MG63 (cell line): ENCODE results near the gene MIER1. TPM values are rescaled to one million over a fixed set of nuclear protein-coding genes. Genes with fewer than 3 reads are reported as not detected.
"Not testable (repeated sequence)": the region's sequence is repeated elsewhere in the genome, so short reads cannot be mapped to it uniquely, and the experiment has no call there.

Experiments
- DNase-seq: peaks from one replicate; pipeline ENCODE4 v3.0.0-alpha.2; 2020
- H3K27me3 ChIP-seq: fragments of 250-450 bp; sonication (Bioruptor Pico); 2 replicates; pipeline ENCODE4 v1.5.1; 2020; ENCODE audit warnings: mild to moderate bottlenecking, moderate library complexity
- H3K36me3 ChIP-seq: fragments of 250-450 bp; sonication (Bioruptor Pico); 2 replicates; pipeline ENCODE4 v1.5.1; 2020; ENCODE audit warnings: mild to moderate bottlenecking, moderate library complexity
- H3K4me3 ChIP-seq: fragments of 250-450 bp; sonication (Bioruptor Pico); 2 replicates; pipeline ENCODE4 v1.5.1; 2020; ENCODE audit warnings: mild to moderate bottlenecking, moderate library complexity
- H3K9me3 ChIP-seq: fragments of 250-450 bp; sonication (Bioruptor Pico); 2 replicates; pipeline ENCODE4 v1.5.1; 2020; ENCODE audit warnings: mild to moderate bottlenecking, moderate library complexity
- total RNA-seq: library from RNA; depleted of rRNA; stranded (reverse); fragments of >200 nt; shearing (Covaris generic); gene quantifications from 2 replicates; pipeline ENCODE4 v1.2.3, GENCODE V29; 2014; ENCODE audit warnings: low replicate concordance; rRNA removed

The MIER1 gene
- total RNA-seq = 11.3 and 20.6 TPM in 2 replicates

DNA sequence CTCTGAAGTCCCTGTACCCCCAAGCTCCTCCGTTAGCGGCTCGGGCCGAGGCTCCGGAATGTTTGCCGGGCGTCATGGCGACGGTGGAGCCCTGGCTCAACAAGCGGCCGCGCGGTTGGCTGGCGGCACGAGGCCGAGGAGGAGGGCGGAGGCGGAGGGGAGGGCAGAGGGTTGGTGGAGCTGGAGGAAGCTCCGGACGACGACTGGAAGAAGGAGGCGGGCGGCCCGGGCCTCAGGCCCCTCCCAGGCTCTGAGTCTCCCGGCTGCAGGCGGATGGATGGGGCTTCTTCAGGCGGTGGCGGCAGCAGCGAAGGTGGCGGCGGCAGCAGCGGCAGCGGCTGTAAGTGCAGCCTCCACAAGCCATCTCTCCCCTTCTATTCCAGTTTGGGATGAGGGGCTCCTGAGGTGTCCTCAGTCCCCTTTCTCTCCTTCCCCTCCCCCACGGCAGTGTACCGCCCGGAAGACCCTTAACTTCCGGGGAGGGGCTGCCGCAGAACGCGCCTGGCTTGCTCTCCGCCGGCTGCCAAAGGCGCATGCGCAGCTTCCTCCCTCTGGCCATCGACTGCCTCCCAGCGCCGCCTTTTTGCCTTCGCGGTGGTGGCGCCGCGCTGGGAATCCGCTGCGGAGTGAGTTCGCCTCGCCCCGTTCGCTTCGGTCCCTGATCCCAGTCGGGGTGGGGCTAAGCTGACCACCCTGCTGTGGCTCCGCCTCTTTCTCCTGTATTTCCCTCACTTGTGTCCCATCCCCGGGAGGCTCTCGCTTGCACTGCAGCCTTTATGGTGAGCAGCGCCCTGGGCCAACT lies at the start of gene MIER1, which contains the start of gene DNAI4:
MIER1 (plus strand) TSS at position 235 of the 802 bp plus-strand sequence; CDS start at position 274, 39 bp downstream.
DNAI4 (minus strand) TSS at position 101 of the 802 bp plus-strand sequence; CDS start at position 76, 25 bp downstream.
- Histone ChIP-seq H3K4me3 (peak within 1 kb of the TSS; percentile 88), H3K36me3 (peaks cover 5% of the 10 kb centered on the region), H3K27me3 (no peaks in the 10 kb centered on the region), H3K9me3 (no peaks in the 10 kb centered on the region)
- DNase-seq = peak; percentile 98

DNA sequence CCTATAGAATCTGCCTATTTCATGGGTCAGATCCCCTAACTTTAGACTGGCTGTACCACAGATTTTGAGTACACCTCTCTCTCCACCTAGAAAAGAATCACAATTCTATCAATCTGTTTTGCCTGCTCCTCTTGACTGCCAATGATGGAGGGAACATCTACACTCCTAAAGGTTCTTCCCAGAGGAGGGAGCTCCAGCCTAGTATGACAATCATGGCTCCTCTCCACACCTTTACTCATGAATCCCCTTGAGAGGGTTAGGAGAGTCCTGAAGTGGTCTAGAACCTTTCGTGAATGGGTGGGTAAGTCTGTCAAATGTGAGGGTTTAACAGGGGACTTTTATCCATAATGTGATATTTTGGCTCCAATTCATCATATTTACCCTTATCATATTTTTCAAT lies 48.1 kb upstream of the MIER1 start:
- Histone ChIP-seq H3K27me3 (no peaks in the 10 kb centered on the region), H3K36me3 (no peaks in the 10 kb centered on the region), H3K4me3 (no peak overlapping the region), H3K9me3 (peaks cover 10% of the 10 kb centered on the region)
- no peak for DNase-seq

DNA sequence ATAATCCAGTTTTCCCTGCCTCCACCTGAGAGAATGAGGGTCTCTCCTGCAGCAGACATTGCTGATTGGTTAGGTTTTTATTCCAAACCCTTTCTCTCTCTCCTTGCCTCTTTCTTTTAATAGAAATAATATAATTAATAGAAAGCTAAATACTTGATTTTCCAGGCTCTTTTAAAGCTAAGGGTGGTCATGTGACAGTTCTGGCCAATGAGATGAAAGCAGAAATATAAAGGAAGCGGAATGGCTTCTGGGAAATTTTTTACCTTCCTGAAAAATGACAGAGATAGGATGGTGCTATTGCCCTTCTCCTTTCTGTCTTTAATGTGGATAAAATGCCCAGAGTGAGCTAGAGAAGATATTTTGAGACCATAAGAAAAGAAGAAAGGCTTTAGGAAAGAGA lies 35.8 kb upstream of the MIER1 start:
- H3K4me3 ChIP-seq = no peak overlapping the region
- no peak for DNase-seq
- H3K36me3 ChIP-seq = no peaks in the 10 kb centered on the region
- H3K27me3 ChIP-seq = no peaks in the 10 kb centered on the region
- no peaks in the 10 kb centered on the region for H3K9me3 ChIP-seq

DNA sequence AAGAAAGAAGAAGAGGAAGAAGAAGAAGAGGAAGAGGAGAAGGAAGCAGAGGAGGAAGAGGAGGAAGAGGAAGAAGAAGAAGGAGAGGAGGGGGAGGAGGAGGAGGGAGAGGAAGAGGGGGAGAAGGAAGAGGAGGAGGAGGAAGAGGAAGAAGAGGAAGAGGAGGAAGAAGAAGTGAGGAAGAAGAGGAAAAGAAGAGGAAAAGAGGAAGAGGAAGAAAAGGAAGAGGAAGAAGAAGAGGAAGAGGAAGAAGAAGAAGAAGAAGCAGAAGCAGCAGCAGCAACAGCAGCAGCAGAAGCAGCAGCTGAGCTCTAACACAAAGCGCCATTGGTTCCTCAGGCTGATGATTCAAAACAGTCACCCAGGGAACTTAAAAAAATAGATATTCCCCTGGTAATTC lies 34.2 kb upstream of the MIER1 start:
- DNase-seq = no peak
- Histone ChIP-seq H3K36me3 (no peaks in the 10 kb centered on the region), H3K4me3 (no peak overlapping the region), H3K9me3 (no peaks in the 10 kb centered on the region), H3K27me3 (no peaks in the 10 kb centered on the region)

DNA sequence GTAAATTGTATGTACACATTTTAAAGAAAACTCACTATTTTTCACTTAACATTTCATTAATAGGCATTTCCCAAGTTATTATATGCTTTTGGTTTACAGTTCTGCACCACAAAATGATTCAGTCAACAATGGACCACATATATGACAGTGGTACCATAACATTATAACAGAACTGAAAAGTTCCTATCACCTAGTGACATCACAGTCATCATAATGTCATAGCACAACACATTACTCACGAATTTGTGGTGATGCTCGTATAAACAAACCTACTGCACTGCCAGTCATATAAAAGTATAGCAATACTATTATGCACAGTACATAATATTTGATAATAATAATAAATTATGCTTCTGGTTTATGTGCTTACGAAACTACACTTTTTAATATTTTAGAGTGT lies 31.1 kb upstream of the MIER1 start:
- no peaks in the 10 kb centered on the region for H3K27me3 ChIP-seq
- H3K4me3 ChIP-seq = no peak overlapping the region
- H3K9me3 ChIP-seq = no peaks in the 10 kb centered on the region
- DNase-seq = no peak
- no peaks in the 10 kb centered on the region for H3K36me3 ChIP-seq

DNA sequence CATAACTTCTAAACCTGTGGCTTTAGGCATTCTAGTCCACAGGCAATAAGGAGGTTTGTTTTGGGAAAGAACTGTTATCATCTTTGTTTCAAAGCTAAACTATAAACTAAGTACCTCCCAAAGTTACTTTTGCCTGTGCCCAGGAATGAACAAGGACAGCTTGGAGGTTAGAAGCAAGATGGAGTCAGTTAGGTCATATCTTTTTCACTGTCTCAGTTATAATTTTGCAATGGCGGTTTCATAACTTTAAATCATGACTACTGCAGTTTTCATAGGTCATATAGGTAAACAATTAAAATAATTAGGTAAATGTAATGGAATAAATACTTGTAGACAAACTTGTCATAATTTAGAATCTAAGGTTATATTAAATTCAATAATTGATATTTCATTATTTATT lies 9.6 kb upstream of the MIER1 start:
- not testable (repeated sequence) for H3K36me3 ChIP-seq, H3K4me3 ChIP-seq, H3K9me3 ChIP-seq, DNase-seq, H3K27me3 ChIP-seq

DNA sequence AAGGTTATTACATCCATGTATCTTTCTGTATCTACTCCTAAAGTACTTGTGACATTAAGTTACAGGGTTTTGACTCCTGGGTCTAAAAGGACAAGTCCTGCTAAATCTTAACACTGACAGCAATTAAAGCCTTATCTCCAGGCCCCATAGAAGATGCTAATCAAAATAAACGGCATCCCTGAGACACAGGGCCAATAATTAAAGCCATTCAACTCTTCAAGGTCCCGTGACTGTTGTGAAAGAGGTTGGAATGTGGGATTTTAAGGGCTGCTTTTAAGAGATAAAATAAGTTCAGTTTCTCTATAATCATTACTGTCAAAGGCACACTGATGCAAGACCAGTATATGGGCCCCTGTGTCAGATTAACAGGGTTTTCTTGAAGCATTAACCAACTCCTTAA lies 8.5 kb upstream of the MIER1 start:
- Histone ChIP-seq H3K4me3 (no peak overlapping the region), H3K36me3 (no peaks in the 10 kb centered on the region), H3K9me3 (no peaks in the 10 kb centered on the region; the same call in 1 of the 2 replicates), H3K27me3 (no peaks in the 10 kb centered on the region)
- no peak for DNase-seq

DNA sequence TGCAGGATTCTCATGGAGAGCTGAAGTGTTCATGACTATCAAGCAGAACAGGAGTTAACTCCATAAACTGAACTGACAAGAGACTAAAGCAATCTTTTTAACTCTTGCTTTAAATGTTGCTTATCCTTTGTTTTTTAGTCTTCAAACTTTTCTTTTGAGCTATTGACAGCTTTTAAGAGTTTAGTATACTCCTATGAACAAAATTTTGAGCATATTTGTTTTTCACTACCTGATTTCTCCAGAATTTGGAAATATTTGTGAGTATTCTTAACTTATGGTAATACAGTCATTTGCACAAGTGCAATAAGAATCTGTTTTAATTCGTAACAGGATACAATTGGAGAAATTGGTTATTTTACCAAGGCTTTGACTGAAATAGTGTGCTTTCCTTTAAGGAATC lies 7.3 kb upstream of the MIER1 start:
- no peaks in the 10 kb centered on the region for H3K36me3 ChIP-seq
- H3K9me3 ChIP-seq = no peaks in the 10 kb centered on the region
- H3K4me3 ChIP-seq = no peak overlapping the region
- no peak for DNase-seq
- H3K27me3 ChIP-seq = no peaks in the 10 kb centered on the region

DNA sequence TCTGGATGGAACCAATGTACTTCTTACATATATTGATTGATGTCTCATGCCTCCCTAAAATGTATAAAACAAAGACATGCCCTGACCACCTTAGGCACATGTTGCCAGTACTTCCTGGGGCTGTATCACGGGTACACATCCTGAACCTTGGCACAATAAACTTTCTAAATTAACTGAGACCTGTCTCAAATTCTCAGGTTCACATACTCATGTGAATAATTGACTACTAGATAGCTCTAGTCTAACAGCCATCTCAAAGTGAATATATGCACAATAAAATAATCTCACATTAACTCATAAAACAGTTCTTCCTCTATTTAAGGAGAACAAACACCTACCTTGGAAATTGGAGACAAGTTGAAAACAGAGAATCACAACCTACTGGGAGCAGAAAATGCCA lies 5.7 kb upstream of the MIER1 start:
- no peaks in the 10 kb centered on the region for H3K36me3 ChIP-seq
- no peak overlapping the region for H3K4me3 ChIP-seq
- no peaks in the 10 kb centered on the region for H3K27me3 ChIP-seq
- DNase-seq = no peak
- no peaks in the 10 kb centered on the region for H3K9me3 ChIP-seq

DNA sequence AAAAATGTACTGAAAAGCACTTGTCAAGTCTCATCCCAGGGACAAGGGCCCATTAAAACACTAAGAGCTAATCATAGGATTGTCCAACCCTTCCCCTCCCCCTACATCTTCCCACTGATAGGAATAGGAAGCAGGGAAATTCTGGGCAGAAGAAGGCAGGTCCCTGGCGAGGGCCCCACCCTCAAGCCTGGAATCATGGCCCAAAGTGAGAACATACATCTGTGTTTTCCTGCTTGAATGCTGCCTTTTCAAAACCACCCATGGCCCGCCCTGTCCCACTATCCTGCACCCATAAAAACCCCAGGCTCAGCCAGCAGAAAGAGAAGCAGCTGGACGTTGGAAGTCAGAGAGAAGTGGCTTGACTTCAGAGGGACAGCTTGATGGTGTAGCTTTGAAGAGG lies 5.0 kb upstream of the MIER1 start:
- Histone ChIP-seq H3K4me3 (no peak overlapping the region), H3K36me3 (no peaks in the 10 kb centered on the region), H3K27me3 (no peaks in the 10 kb centered on the region), H3K9me3 (no peaks in the 10 kb centered on the region)
- DNase-seq = no peak

DNA sequence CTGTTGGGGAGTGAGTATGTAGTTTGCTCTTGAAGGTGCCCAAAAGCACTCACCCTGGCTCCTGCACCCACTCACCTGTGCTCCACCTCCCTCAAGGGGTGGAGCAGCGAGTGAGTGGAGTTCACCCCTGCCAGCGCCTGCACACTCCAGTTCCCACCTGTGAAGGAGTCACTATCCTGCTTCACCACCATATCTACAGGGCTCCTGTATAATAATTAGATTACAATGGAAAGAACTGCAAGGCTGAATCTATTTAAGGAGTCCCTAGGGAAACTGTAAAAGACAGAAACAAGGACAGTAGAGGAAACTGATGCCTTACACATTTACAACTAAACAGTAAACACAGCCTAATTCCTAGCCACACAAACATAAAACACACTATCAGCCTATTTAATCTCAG lies 4.2 kb upstream of the MIER1 start:
- no peaks in the 10 kb centered on the region for H3K27me3 ChIP-seq
- no peak for DNase-seq
- no peaks in the 10 kb centered on the region for H3K9me3 ChIP-seq
- H3K36me3 ChIP-seq = no peaks in the 10 kb centered on the region
- no peak overlapping the region for H3K4me3 ChIP-seq

DNA sequence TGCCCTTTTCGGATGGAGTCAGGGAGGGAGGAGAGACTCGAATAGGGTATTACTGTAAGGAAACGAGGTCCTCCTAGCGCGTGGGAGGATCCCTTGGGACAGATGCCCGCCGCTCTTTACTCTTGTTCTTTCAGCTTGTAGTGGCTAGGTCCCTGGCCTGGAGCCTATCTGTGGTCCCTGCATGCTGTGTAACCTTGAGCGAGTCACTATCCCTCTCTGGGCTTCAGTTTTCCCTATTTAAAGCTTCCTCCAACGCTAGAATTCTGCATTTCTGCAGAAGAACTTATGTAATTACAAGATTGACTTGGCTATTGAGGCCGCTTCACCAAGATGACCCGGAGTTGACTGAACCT lies 744 bp downstream of the MIER1 start:
- Histone ChIP-seq H3K4me3 (peak overlapping the region; percentile 88), H3K9me3 (no peaks in the 10 kb centered on the region), H3K36me3 (peaks cover 5% of the 10 kb centered on the region), H3K27me3 (no peaks in the 10 kb centered on the region)
- no peak for DNase-seq

DNA sequence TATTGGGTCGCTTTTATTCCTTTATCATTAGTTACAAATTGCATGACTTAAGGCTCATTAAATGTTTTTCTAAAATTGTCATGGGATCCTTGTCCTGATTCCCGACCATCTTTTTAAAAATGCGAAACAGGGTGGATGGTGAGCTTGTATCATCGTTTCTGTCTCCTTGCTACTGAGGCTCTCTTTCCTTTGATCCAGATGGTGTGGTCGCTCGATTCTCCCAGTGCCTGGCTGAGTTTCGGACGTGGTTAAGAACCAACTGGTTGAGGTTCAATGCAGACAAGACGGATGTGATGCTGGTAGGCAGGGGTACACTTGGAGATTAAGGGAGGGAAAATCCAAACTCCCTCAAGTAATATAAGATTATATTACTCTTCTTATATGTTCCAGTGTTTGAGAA lies 1.2 kb downstream of the MIER1 start:
- H3K4me3 ChIP-seq = peak overlapping the region; percentile 88
- DNase-seq = no peak
- no peaks in the 10 kb centered on the region for H3K27me3 ChIP-seq
- no peaks in the 10 kb centered on the region for H3K9me3 ChIP-seq
- peaks cover 5% of the 10 kb centered on the region for H3K36me3 ChIP-seq

DNA sequence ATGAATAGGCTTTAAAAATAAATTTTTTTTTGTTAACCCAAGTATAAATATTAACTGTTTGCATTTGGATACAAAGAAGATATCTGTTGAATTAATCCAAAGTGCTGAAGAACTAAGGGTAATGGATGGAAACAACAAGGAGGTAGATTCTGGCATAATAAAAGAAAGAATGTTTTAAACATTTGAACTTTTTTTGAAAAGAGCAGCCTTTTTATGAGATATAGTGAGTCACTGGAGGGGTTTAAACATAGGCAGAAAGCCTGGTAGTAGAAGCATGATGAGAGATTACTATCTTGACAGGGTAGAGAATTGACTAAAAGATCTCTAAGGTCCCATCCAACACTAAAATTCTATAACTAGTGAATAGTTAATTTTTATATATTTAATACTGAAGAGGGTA lies 2.7 kb downstream of the MIER1 start:
- no peaks in the 10 kb centered on the region for H3K27me3 ChIP-seq
- no peaks in the 10 kb centered on the region for H3K9me3 ChIP-seq
- peaks cover 5% of the 10 kb centered on the region for H3K36me3 ChIP-seq
- no peak for DNase-seq
- no peak overlapping the region for H3K4me3 ChIP-seq

DNA sequence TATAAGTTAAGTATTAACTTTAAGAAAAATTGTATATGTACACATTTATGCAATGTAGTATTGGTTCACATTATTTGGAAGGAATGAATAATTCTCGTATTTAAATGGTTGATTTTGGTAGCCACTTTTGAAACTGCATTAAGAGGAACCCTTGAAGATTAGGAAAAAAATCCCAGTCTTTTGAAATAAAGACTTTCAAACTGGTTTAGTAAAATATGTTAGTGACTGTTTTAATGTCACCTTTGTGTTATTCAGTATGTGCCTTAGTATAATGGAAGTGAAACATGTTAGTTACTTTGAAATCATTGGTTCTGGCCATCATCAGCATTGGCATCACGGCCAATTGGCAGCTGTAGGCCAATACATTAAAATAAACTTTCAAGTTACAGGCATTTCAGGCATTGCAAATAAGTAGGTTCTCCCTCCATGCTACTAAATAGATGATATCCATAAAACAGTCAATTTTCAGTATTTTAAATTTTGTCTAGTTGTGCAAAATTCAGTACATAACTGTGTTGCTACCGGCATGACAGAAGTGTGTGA lies 4.4 kb downstream of the MIER1 start:
- DNase-seq = no peak
- peaks cover 5% of the 10 kb centered on the region for H3K36me3 ChIP-seq

DNA sequence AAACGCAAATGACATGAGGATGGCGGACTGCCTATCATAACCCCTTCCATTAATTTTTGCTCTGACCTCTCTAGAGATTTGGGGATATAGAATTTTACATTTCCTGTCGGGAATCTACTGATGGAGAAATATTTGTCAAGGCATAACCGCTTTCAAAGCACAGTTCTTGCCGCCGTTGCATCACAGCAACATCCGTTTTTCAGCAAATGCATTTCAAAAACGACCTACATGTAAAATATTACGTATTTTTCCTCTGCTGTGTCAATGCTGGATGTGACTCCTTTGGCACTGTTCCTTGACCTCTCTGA lies 4.9 kb downstream of the MIER1 start:
- no peak for DNase-seq
- Histone ChIP-seq H3K36me3 (peaks cover 5% of the 10 kb centered on the region), H3K27me3 (no peaks in the 10 kb centered on the region), H3K9me3 (no peaks in the 10 kb centered on the region), H3K4me3 (peak overlapping the region; percentile 79)

More for the DNA sequence above, 4.4 kb downstream of the MIER1 start:
- Histone ChIP-seq H3K4me3 (peak overlapping the region; percentile 79), H3K9me3 (no peaks in the 10 kb centered on the region), H3K27me3 (no peaks in the 10 kb centered on the region)

DNA sequence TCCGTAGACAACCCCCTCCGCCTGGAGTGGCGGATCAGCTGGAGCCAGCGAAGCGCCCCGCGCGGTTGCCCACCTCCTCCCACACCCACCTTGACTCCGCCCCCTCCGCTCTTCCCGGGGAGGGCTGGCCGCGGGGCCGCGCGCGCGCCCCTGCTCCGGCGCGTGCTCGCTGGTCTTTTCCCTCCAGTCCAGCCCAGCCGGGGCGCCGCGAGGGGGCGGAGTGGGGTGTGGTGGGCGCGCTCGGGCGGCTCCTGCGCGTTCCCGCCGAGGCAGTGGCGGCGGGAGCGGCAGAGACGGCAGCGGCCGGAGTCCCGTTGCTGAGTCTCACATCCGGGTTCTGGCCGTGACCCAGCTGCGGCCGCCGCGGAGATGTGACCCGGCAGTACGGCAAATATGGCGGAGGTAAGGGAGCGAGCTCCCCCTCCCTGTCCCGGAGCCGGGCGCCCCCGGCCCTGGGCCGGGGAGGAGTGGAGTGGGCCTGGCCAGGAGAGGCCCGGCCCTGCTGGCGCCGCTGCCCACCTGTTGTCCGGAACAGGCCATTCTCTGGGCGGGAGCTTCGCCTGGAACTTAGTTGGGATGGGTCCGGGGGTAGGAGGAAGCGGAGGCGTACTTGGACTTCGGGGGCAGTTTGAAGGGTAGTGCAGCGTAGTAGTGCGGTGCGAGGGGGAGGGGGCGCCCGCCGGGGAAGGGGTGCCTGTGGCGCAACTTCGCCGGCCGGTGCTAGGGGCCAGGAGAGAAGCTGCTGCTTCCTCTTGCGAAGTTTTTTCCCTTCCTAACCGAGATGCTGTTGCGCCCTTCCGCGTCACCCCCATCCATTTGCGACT lies 5.4 kb downstream of the MIER1 start:
- Histone ChIP-seq H3K4me3 (peak overlapping the region; percentile 79), H3K27me3 (no peaks in the 10 kb centered on the region), H3K9me3 (no peaks in the 10 kb centered on the region), H3K36me3 (peaks cover 5% of the 10 kb centered on the region)
- DNase-seq = peak; percentile 96
